NCI-H187 treated with DMSO at 0.1 percent for 48 hours (cell line): ENCODE results near the gene BTBD7.

Experiments
- DNase-seq: peaks from one replicate; lab custom pipeline; 2025; lab: John Stamatoyannopoulos, UW

BTBD7 gene

GRCh38 chr14:93195316-93195999 is 137.4 kb downstream of the BTBD7 start:
- DNase-seq: no peak
